HuH-7.5 (cell line): Measurements from ENCODE around the gene MOG.

ENCODE experiments used
- DNase-seq: peaks from one replicate; pipeline ENCODE4 v3.0.0; 2011; ENCODE audit warnings: low spot score

The MOG gene

GRCh38 chr6:29676981-29677601 lies 20.2 kb downstream of the MOG start:
- no peak for DNase-seq

GRCh38 chr6:29678114-29678513 lies 21.2 kb downstream of the MOG start:
- no peak for DNase-seq

- DNase-seq = no peak
Observed at GRCh38 chr6:29679962-29680361, 23.1 kb downstream of the MOG start.

- DNase-seq = no peak
Observed at GRCh38 chr6:29680416-29680815, 23.5 kb downstream of the MOG start.

GRCh38 chr6:29680904-29681303 lies 24.0 kb downstream of the MOG start, which contains the start of gene ZFP57:
TSS of gene ZFP57 (minus strand) at chr6:29681152. CDS start at chr6:29677003, 4,149 bp downstream.
- DNase-seq = no peak

GRCh38 chr6:29681811-29682210 lies 24.9 kb downstream of the MOG start:
- no peak for DNase-seq

- no peak for DNase-seq
Observed at GRCh38 chr6:29685718-29686326, 28.9 kb downstream of the MOG start.

GRCh38 chr6:29694637-29695036 lies 37.7 kb downstream of the MOG start:
- DNase-seq = no peak

GRCh38 chr6:29696147-29697125 lies 39.5 kb downstream of the MOG start:
- no peak for DNase-seq

GRCh38 chr6:29702519-29703103 lies 45.7 kb downstream of the MOG start:
- peak; percentile 22 for DNase-seq

GRCh38 chr6:29705389-29706231 lies 48.7 kb downstream of the MOG start:
- DNase-seq = peak; percentile 38

GRCh38 chr6:29708432-29709179 lies 51.7 kb downstream of the MOG start:
- DNase-seq = no peak

GRCh38 chr6:29709188-29709587 lies 52.3 kb downstream of the MOG start:
- DNase-seq = no peak

GRCh38 chr6:29710281-29710941 lies 53.5 kb downstream of the MOG start:
- no peak for DNase-seq

GRCh38 chr6:29720863-29721262 lies 64.0 kb downstream of the MOG start:
- no peak for DNase-seq
